ENCODE results near the gene PRDM11. TPM values are rescaled to one million over a fixed set of nuclear protein-coding genes. Genes with fewer than 3 reads are reported as not detected.

PRDM11 gene
- total RNA-seq, 1 experiment from 2014 or later: 4.0 TPM

DNA sequence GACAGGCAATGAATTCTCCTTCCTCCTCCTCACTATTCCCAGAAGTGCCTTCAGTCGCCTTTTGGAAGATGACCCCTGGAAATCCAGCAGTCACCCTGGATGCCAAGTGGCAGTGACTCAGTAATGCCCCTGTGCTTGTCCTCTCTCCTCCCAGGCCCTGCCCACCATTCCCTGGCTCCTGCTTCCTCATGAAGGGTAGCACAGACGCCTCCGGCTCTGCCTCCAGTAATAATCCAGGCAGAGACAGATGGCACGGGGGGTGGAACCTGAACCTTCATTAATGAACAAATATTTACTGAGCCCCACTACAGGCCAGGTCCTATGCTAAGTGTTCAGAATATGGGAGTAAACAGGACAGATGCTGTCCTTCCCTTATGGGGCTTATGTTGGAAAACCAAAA lies 116.5 kb downstream of the PRDM11 start:
- POLR2A ChIA-PET: interaction anchor here (0.6 kb wide), 1 partner anchor 120 kb away, joined by 3 read pairs; no protein-coding TSS in a partner anchor
- H3K9me3 Mint-ChIP-seq (ENCODE audit: unreplicated experiment): no peaks in the 10 kb centered on the region
- TF ChIP-seq, protein P1, sequence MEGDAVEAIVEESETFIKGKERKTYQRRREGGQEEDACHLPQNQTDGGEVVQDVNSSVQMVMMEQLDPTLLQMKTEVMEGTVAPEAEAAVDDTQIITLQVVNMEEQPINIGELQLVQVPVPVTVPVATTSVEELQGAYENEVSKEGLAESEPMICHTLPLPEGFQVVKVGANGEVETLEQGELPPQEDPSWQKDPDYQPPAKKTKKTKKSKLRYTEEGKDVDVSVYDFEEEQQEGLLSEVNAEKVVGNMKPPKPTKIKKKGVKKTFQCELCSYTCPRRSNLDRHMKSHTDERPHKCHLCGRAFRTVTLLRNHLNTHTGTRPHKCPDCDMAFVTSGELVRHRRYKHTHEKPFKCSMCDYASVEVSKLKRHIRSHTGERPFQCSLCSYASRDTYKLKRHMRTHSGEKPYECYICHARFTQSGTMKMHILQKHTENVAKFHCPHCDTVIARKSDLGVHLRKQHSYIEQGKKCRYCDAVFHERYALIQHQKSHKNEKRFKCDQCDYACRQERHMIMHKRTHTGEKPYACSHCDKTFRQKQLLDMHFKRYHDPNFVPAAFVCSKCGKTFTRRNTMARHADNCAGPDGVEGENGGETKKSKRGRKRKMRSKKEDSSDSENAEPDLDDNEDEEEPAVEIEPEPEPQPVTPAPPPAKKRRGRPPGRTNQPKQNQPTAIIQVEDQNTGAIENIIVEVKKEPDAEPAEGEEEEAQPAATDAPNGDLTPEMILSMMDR (IDR thresholded peaks at IDR 0.05; ENCODE audit: unreplicated experiment): no peak
- no peaks in the 10 kb centered on the region for H3K36me3 Mint-ChIP-seq (ENCODE audit: insufficient read depth, unreplicated experiment)
- H3K4me3 Mint-ChIP-seq (ENCODE audit: unreplicated experiment): no peak overlapping the region
- no TSS peak for BruUV-seq (replicated peaks)
- peaks cover 2% of the 10 kb centered on the region for H3K27me3 Mint-ChIP-seq (ENCODE audit: insufficient read depth, unreplicated experiment)
- H3K27ac Mint-ChIP-seq (ENCODE audit: low read depth, unreplicated experiment): no peak overlapping the region
- intact Hi-C loops (cut with micrococcal nuclease): no loop called here
- peaks cover 26% of the 10 kb centered on the region for H3K4me1 Mint-ChIP-seq (ENCODE audit: insufficient read depth, unreplicated experiment)
- no peak for DNase-seq (ENCODE audit: unreplicated experiment)
- CTCF ChIA-PET: no interaction called here

DNA sequence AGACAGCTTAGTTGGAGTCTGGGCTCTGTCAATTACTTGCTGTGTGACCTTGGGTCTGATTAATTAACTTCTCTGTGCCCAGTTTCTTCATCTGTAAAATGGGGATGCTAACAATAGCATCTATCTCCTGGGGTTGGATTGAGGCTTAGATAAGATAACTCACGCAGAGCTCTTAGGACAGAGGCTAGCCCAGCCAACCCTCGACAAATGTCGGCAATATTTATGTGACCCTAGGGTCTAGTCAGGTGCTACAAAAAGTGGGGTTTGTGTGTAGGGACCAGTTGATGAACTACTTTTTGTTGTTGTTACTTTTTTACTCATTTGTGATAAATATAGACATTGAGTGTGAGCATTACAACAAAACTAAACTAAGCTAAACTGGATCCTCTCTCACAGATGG lies 117.3 kb downstream of the PRDM11 start:
- intact Hi-C loops (cut with micrococcal nuclease): no loop called here
- TF ChIP-seq, protein P1 (IDR thresholded peaks at IDR 0.05; ENCODE audit: unreplicated experiment): no peak
- POLR2A ChIA-PET: no interaction called here
- H3K4me1 Mint-ChIP-seq (ENCODE audit: insufficient read depth, unreplicated experiment): peaks cover 21% of the 10 kb centered on the region
- CTCF ChIA-PET: interaction anchor here (0.6 to 1.4 kb wide), 4 partner anchors 21 to 321 kb away, joined by 3 to 7 read pairs (median 4); no protein-coding TSS in a partner anchor
- no peak for DNase-seq (ENCODE audit: unreplicated experiment)
- H3K36me3 Mint-ChIP-seq (ENCODE audit: insufficient read depth, unreplicated experiment): no peaks in the 10 kb centered on the region
- H3K27ac Mint-ChIP-seq (ENCODE audit: low read depth, unreplicated experiment): no peak overlapping the region
- BruUV-seq (replicated peaks): no TSS peak
- H3K9me3 Mint-ChIP-seq (ENCODE audit: unreplicated experiment): no peaks in the 10 kb centered on the region
- peaks cover 11% of the 10 kb centered on the region for H3K27me3 Mint-ChIP-seq (ENCODE audit: insufficient read depth, unreplicated experiment)
- H3K4me3 Mint-ChIP-seq (ENCODE audit: unreplicated experiment): no peak overlapping the region

DNA sequence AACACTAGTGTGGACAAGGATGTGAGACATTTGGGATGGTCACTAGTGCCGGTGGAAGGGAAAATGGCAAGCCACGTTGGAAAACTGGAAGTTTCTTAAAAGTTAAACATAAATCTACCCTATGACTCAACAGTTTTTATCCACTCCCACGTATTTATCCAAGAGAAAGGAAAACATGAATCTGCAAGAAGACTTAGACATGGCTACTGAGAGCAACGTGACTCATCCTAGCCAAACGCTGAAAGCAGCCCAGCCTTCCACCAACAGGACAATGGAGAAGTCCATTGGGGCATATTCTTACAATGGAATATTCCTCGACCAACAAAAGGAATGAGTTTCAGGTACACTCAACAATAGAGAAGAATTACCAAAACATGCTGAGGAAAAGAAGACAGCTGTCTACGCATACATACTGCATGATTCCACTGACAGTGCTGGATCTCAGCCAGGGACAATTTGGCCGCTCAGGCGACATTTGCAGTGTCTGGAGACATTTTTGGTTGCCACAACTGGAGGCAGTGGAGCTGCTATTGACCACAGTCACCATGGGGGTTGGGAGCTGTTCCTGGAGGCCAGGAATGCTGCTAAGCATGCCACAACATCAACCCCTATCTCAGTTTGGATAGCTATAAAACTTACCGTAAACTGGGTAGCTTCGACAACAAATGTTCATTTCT lies 118.5 kb downstream of the PRDM11 start:
- H3K27me3 Mint-ChIP-seq (ENCODE audit: insufficient read depth, unreplicated experiment): peaks cover 17% of the 10 kb centered on the region
- ChIA-PET POLR2A (interaction anchor here (0.7 to 1.1 kb wide), 5 partner anchors 9 to 537 kb away, joined by 3 read pairs; no protein-coding TSS in a partner anchor), CTCF (interaction anchor here (0.7 to 1.4 kb wide), 2 partner anchors 19 to 68 kb away, joined by 3 read pairs; no protein-coding TSS in a partner anchor)
- no peaks in the 10 kb centered on the region for H3K36me3 Mint-ChIP-seq (ENCODE audit: insufficient read depth, unreplicated experiment)
- intact Hi-C loops (cut with micrococcal nuclease): no loop called here
- no peaks in the 10 kb centered on the region for H3K9me3 Mint-ChIP-seq (ENCODE audit: unreplicated experiment)
- DNase-seq (ENCODE audit: unreplicated experiment): peak; percentile 82
- TF ChIP-seq, protein P1 (IDR thresholded peaks at IDR 0.05; ENCODE audit: unreplicated experiment): no peak
- no TSS peak for BruUV-seq (replicated peaks)
- H3K4me3 Mint-ChIP-seq (ENCODE audit: unreplicated experiment): no peak overlapping the region
- H3K27ac Mint-ChIP-seq (ENCODE audit: low read depth, unreplicated experiment): peak overlapping the region; percentile 66
- H3K4me1 Mint-ChIP-seq (ENCODE audit: insufficient read depth, unreplicated experiment): peaks cover 13% of the 10 kb centered on the region

DNA sequence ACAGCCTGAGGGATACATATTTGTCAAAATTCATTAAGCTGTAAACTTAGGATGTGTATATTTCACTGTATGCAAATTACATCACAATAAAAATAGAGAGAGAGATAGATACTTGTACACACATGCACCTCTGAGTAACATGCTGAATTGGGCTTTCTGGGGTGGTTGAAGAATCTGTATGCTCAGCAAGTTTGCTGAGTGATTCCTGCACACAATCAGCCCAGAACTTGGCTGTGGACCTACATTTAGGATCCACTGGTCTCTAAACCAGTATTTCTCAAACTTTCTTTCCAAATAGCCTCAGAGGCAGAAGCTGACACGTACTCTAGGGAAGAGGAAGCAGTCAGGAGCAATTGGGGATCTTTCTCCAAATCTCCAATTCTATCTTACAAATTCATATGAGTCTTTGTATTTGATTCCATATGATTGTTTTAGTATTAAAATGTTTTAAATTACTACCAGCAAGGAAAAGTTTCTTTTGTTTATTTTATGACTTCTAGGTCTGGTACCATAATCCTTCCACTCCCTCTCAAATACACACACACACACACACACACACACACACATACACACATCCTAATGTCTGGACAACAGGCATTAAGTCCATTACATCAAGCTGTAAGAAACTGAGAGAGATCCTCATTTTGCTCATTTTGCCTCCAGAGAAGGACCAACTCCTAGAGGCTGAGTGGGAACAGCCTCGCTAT lies 119.7 kb downstream of the PRDM11 start:
- ChIA-PET CTCF (interaction anchor here (0.5 kb wide), 1 partner anchor 1382 kb away, joined by 3 read pairs; no protein-coding TSS in a partner anchor), POLR2A (interaction anchor here (1.0 to 1.3 kb wide), 4 partner anchors 8 to 155 kb away, joined by 3 to 6 read pairs (median 3); no protein-coding TSS in a partner anchor)
- TF ChIP-seq, protein P1 (IDR thresholded peaks at IDR 0.05; ENCODE audit: unreplicated experiment): no peak
- intact Hi-C loops (cut with micrococcal nuclease): no loop called here
- DNase-seq (ENCODE audit: unreplicated experiment): no peak
- Mint-ChIP-seq H3K4me3 (ENCODE audit: unreplicated experiment) (no peak overlapping the region), H3K36me3 (ENCODE audit: insufficient read depth, unreplicated experiment) (no peaks in the 10 kb centered on the region), H3K4me1 (ENCODE audit: insufficient read depth, unreplicated experiment) (peaks cover 10% of the 10 kb centered on the region), H3K27me3 (ENCODE audit: insufficient read depth, unreplicated experiment) (peaks cover 22% of the 10 kb centered on the region), H3K9me3 (ENCODE audit: unreplicated experiment) (no peaks in the 10 kb centered on the region), H3K27ac (ENCODE audit: low read depth, unreplicated experiment) (no peak overlapping the region)
- no TSS peak for BruUV-seq (replicated peaks)

All from MCF 10A (cell line).